Right lobe of liver (tissue), 4 donors: ENCODE measurements around the gene TSC22D3.

Experiments
- POLR2A ChIP-seq: fragments of 450-650 bp; IDR thresholded peaks from one replicate; pipeline ENCODE4 v1.6.1; 2017; ENCODE audit warnings: antibody characterized with exemption, mild to moderate bottlenecking
- TF ChIP-seq, protein P1 (sequence below), 4 donors: fragments of 200-600 bp in 3 of 4; fragments of 450-650 bp in 1 of 4; IDR thresholded peaks; one replicate each; pipeline versions ENCODE4 v1.5.1 to v1.8.0; 2016 to 2022; ENCODE audit warnings: antibody characterized with exemption in 4 of 4, mild to moderate bottlenecking in 2 of 4
- donor health status: DM: no; HTN: no; CAD: no.
- donor health status: DM: no; HTN: no; CAD: no.
- donor health status: DM: no; HTN: yes; CAD: no.

DNA sequence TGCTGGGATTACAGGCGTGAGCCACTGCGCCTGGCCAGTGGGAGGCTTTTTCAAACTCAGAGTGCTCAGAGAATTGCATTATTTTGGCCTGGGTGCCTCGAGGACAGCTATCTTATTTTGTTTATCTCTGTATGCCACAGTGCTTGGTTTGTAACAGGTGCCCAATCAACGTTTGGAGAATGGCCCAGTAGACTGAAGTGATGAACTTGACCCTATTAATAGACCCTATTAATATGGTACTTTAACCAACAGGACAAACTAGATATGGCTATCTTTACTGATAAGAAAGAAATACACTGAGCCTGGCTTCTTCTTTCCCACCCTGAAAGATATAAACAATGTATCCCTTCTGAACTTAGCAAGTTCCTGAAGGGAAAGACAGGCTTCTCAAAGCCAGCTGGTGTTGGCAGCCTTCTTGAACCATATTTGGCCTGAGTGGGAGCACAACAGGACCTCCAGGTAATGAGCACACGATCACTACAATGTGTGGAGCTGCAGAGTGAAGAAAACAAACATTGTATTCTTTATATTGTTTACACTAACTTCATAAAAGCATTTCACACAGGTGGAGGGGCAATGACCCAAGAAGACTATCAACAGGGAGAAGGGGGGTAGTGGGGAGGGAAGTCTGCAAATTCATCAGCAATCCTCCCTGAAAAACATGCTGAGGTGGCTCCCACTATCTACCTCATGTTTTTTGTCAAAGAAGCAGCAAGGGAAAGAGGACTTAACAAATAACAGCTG, 105.5 kb downstream of the TSC22D3 start:
- TF ChIP-seq, protein P1, sequence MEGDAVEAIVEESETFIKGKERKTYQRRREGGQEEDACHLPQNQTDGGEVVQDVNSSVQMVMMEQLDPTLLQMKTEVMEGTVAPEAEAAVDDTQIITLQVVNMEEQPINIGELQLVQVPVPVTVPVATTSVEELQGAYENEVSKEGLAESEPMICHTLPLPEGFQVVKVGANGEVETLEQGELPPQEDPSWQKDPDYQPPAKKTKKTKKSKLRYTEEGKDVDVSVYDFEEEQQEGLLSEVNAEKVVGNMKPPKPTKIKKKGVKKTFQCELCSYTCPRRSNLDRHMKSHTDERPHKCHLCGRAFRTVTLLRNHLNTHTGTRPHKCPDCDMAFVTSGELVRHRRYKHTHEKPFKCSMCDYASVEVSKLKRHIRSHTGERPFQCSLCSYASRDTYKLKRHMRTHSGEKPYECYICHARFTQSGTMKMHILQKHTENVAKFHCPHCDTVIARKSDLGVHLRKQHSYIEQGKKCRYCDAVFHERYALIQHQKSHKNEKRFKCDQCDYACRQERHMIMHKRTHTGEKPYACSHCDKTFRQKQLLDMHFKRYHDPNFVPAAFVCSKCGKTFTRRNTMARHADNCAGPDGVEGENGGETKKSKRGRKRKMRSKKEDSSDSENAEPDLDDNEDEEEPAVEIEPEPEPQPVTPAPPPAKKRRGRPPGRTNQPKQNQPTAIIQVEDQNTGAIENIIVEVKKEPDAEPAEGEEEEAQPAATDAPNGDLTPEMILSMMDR (IDR thresholded peaks at IDR 0.05) = no peak
- TF ChIP-seq POLR2A = no peak
